GM18909 (cell line): Measurements from ENCODE around the gene TEN1.
"Not testable (repeated sequence)": the region's sequence is repeated elsewhere in the genome, so short reads cannot be mapped to it uniquely, and the experiment has no call there.

ENCODE experiments used
- ATAC-seq: cut with Tn5 transposase; IDR thresholded peaks from one replicate; pipeline ENCODE4 v1.9.1; 2021; ENCODE audit warnings: mild to moderate bottlenecking; ENCODE audit not compliant: unreplicated experiment, poor library complexity

Gene TEN1

DNA sequence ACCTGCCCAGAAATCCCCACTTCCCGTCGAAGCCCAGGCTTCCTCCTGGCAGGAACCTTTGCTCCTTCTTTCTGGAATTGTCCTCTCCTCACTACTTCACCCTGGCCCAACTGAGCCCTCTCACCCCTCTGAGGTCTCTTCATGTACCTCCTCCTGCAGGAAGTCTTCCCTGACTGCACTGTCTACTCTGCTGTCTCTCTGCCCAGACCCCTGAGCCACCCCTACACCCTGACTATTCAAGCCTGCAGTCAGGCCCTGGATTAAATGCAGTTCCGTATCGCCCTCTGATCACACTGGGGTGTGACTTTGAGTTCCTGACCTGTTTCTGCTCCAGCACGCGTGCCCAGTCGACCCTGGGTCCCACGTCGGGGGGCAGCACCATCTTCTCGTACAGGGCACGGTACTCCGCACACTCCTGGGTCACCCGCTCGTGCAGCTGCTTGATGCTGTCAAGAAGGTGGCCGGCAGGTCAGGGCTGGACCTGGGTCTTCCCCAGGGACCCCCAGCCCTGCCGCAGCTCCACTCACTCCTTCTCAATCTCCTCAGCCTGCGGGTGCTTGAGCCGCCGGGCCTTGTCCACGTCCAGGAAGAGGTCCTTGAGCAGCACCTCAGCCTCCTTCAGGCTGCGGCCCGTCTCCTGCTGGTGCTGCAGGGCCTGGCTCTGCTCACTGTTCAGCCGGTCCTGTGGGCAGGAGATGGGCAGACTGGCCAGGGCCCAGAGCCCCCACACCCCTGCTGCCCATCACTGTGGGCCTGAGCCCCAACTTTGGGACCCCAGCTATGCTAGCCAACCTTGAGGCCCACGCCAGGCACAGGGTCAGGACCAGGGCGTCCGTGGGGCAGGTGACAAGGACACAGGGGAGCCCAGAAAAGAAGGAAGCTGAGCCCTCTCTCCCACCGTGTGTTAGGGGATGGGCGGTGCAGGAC is 44.2 kb downstream of the TEN1 start:
- ATAC-seq, result no peak

DNA sequence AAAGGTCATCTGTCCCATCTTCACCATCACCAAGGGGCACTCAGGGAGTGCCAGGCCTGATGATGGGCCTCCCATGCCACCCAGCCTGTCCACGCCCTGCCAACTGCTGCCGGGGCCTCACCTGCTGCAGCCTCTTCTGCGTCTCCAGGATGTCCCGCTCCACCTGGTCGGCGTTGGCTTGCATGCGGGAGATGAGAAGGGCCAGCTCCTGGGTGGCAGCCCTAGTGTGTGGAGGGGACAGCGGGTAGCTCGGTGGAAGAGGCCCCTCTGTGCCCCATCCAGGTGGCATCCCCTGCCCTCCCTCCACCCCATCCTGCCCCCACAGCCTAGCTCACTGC is 44.8 kb downstream of the TEN1 start:
- no peak for ATAC-seq

DNA sequence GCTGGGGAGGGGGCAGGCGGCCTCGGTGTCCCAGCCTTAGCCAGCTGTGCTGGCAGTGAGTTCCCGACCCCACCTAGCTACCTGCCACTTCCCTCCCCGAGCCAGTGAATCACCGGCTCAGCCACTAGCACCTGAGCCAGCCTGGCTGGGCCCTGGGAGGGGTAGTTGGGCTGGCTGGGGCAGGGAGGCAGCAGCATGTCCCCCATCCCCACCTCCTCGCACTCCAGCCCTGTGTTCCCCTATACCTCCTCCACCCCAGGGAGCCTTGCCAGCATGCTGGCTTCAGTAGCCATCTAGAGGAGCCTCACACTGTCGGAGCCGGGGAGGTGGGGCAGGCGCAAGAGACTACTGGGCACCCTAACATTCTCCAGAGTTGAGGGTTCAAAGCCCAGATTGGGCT is 45.3 kb downstream of the TEN1 start:
- no peak for ATAC-seq

GRCh38 chr17:76025294-76025693 is 46.3 kb downstream of the TEN1 start:
- ATAC-seq, result no peak

DNA sequence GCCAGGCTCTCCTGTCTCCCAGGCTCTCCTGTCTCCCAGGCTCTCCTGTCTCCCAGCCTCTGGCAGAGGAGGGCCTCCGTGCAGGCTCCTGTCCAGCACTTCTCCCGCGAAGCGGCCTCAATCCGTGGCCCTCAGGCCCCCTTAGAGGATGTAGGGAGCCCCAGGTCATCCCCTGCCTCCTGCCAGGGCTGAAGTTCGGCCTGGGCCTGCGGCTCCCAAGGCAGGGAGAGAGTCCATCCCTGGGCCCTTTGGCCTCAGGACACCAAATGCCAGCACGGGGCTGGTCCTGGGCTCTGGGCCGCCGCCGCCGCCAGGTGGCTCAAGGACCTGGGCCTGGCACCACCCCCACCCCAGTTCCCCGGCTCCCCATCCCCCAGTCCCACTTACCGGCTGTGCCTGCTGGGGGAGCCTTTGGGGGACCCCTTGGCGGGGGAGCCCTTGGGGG is 47.7 kb downstream of the TEN1 start:
- ATAC-seq, result no peak

- no peak for ATAC-seq
Observed at GRCh38 chr17:76027159-76027839, 48.3 kb downstream of the TEN1 start, which contains the start of gene EVPL. Gene EVPL (minus strand): TSS chr17:76027306. CDS start chr17:76027198, 108 bp downstream.

- ATAC-seq, result no peak
Observed at GRCh38 chr17:76032073-76032779, 53.2 kb downstream of the TEN1 start.

DNA sequence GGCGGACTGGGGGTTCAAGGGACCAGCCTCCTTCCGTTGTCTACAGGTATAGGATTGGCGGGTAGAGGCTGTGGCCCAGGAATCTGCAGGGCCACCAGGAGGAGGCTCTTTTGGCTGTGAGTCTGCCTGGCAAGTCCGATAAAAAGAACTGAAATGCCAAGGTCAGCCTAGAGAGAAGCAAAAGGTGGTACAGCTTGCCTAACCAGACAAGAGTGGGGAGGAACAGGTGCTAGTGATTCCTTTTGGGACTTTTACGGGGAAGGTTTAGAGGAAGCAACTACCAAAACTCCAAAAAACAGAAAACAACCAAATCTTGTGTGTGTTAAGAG is 53.7 kb downstream of the TEN1 start:
- ATAC-seq, result no peak

DNA sequence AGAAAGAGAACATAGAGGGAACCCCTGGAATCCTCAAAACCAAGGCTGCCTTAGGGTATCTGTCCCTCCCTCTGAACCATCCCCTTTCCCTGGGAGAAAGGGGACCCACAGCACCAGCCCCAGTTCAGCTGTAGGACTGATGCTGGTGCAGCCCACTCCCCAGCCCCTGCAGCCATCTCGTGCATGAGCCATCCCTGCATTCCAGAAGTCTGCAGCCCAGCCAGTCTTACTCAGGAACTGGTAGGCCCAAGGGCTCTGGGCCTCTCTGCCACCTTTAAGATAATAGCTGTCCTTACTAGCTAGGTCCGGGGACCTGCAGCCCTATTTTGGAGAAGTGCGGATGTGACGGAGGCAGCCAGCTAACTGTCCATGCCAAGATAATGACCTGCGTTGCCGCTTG is 54.1 kb downstream of the TEN1 start:
- no peak for ATAC-seq

GRCh38 chr17:76034428-76035350 is 55.6 kb downstream of the TEN1 start:
- ATAC-seq, result no peak

- ATAC-seq, result no peak
Observed at GRCh38 chr17:76036497-76037261, 57.6 kb downstream of the TEN1 start.

DNA sequence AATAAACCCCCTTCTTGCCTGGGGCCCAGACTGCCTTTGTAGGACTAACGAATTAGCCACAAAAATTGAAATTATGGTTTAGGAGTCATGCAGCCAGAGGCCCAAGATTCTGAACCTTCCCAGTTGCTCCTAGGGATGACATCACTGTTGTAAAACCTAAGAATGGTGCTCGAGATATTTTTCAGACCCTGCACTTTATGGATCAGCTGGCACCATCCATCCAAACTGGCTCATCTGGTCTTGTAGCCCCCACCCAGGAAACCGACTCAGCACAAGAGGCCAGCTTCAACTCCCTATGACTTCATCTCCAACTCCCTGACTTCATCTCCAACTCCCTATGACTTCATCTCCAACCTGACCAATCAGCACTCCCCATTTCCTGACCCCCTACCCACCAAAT is 59.0 kb downstream of the TEN1 start:
- ATAC-seq, result no peak

DNA sequence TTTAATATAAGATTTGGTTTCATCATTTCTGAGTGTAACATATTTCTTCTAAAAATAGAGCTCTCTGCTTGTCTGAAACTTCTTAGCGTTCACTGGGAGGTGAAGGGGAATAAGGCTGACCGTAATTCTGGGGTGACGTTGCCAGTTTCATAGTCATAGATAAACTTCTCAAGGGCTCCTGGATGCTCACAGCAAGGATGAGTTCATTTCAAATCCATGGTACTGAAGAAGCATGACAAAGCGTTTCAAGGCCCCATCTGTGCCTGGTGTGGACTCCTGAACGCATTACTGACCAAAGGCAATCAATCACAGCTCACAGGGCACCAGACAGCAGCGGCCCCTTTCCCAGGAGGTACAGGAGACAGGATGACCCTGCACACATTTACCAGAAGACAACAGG is 60.1 kb downstream of the TEN1 start:
- no peak for ATAC-seq

- no peak for ATAC-seq
Observed at GRCh38 chr17:76040376-76040775, 61.3 kb downstream of the TEN1 start.

GRCh38 chr17:76042868-76043267 is 63.8 kb downstream of the TEN1 start:
- not testable (repeated sequence) for ATAC-seq

DNA sequence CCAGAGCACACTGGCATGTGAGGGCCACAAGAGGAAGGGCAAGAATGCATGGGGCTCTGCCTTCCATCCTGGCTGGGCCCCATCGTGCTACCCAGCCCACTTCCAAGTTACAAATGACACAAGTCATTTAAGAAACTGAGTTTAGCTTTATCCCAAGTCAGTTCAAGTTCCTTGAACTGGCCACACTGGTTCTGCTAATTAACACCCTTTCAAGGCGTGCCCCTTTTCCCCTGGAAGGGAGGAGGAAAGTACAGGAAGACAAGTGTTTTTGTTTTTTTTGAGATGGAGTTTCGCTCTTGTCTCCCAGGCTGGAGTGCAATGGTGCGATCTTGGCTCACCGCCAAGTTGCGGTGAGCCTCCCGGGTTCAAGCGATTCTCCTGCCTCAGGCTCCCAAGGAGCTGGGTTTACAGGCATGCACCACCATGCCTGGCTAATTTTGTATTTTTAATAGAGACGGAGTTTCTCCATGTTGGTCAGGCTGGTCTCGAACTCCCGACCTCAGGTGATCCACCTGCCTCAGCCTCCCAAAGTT is 65.5 kb downstream of the TEN1 start:
- ATAC-seq, result not testable (repeated sequence)

GRCh38 chr17:76046064-76046463 is 67.0 kb downstream of the TEN1 start:
- no peak for ATAC-seq

GRCh38 chr17:76048025-76048605 is 69.1 kb downstream of the TEN1 start:
- ATAC-seq, result no peak

- ATAC-seq, result no peak
Observed at GRCh38 chr17:76048711-76049110, 69.7 kb downstream of the TEN1 start.
